Stimulated activated CD4-positive, alpha-beta T cell treated with anti-CD3 and anti-CD28 coated beads, Interleukin-4, amount 100 ng/mL, for 24 hours (primary cell): ENCODE data around the gene UHRF1.
"Not testable (repeated sequence)": the region's sequence is repeated elsewhere in the genome, so short reads cannot be mapped to it uniquely, and the experiment has no call there.

Experiments used
- DNase-seq: peaks from one replicate; pipeline ENCODE4 v3.0.0-alpha.2; 2020

Gene UHRF1

GRCh38 chr19:4938461-4938860 is 29.2 kb downstream of the UHRF1 start:
- not testable (repeated sequence) for DNase-seq

GRCh38 chr19:4939466-4939865 is 30.2 kb downstream of the UHRF1 start:
- no peak for DNase-seq

- not testable (repeated sequence) for DNase-seq
These were observed 32.4 kb downstream of the UHRF1 start for GRCh38 chr19:4941638-4942169.

GRCh38 chr19:4950650-4951049 is 41.3 kb downstream of the UHRF1 start:
- DNase-seq, result not testable (repeated sequence)

- no peak for DNase-seq
These were observed 42.4 kb downstream of the UHRF1 start for GRCh38 chr19:4951656-4952055.

- DNase-seq, result no peak
These were observed 43.6 kb downstream of the UHRF1 start for GRCh38 chr19:4952945-4953344.

GRCh38 chr19:4954320-4955149 is 45.2 kb downstream of the UHRF1 start:
- DNase-seq, result not testable (repeated sequence)

- no peak for DNase-seq
These were observed 46.0 kb downstream of the UHRF1 start for GRCh38 chr19:4955274-4955673.

- DNase-seq, result no peak
These were observed 48.7 kb downstream of the UHRF1 start for GRCh38 chr19:4957981-4958380.

GRCh38 chr19:4962085-4962619 is 52.9 kb downstream of the UHRF1 start:
- DNase-seq, result no peak

GRCh38 chr19:4965061-4965460 is 55.8 kb downstream of the UHRF1 start:
- DNase-seq, result no peak

- DNase-seq, result no peak
These were observed 57.3 kb downstream of the UHRF1 start for GRCh38 chr19:4966591-4966990.

- DNase-seq, result no peak
These were observed 58.6 kb downstream of the UHRF1 start for GRCh38 chr19:4967738-4968461.

- peak; percentile 99 for DNase-seq
These were observed 59.4 kb downstream of the UHRF1 start, which contains the start of gene KDM4B for GRCh38 chr19:4968462-4969291. Gene KDM4B, plus strand, starts transcription at chr19:4969113. Its CDS starts 63,778 bp downstream, at chr19:5032891.

GRCh38 chr19:4969292-4969771 is 60.0 kb downstream of the UHRF1 start:
- no peak for DNase-seq

GRCh38 chr19:4969772-4970531 is 60.7 kb downstream of the UHRF1 start:
- peak; percentile 11 for DNase-seq

- DNase-seq, result no peak
These were observed 61.5 kb downstream of the UHRF1 start for GRCh38 chr19:4970558-4971423.

GRCh38 chr19:4971424-4971793 is 62.1 kb downstream of the UHRF1 start:
- peak; percentile 22 for DNase-seq

- DNase-seq, result no peak
These were observed 62.7 kb downstream of the UHRF1 start for GRCh38 chr19:4971816-4972495.
